HL-60 (cell line): ENCODE measurements around the gene PARP14.

Source experiments
- CTCF ChIP-seq: IDR thresholded peaks from one replicate; pipeline ENCODE4 v1.5.1; 2011; ENCODE audit warnings: low read length, control low read depth, inconsistent platforms; ENCODE audit not compliant: insufficient read depth
- GABPA ChIP-seq: IDR thresholded peaks from 2 replicates; pipeline ENCODE4 v1.6.1; 2012; ENCODE audit warnings: low read depth
- POLR2AphosphoS5 ChIP-seq: IDR thresholded peaks from 2 replicates; pipeline ENCODE4 v1.6.1; 2012; ENCODE audit warnings: low read depth
- SPI1 ChIP-seq: IDR thresholded peaks from 2 replicates; pipeline ENCODE4 v1.6.1; 2012; ENCODE audit warnings: low read depth, mild to moderate bottlenecking, borderline replicate concordance

- TF ChIP-seq CTCF (peak; percentile 82), GABPA (no peak), POLR2AphosphoS5 (no peak), SPI1 (no peak; the same call in 1 of the 2 replicates)
Observed at GRCh38 chr3:122679085-122679881, 1.4 kb upstream of the PARP14 start.
